Endodermal cell (in vitro differentiated cells): ENCODE measurements around the gene ICA1L. TPM values are rescaled to one million over a fixed set of nuclear protein-coding genes. Genes with fewer than 3 reads are reported as not detected.

Source experiments
- DNase-seq: peaks from one replicate; pipeline ENCODE4 v3.0.0-alpha.2; 2017
- H3K27ac ChIP-seq: 2 replicates; pipeline ENCODE4 v1.5.1; 2013; ENCODE audit warnings: mild to moderate bottlenecking, low read depth, low read length, moderate library complexity
- H3K27me3 ChIP-seq: 2 replicates; pipeline ENCODE4 v1.6.1; 2013; ENCODE audit warnings: mild to moderate bottlenecking, low read length, moderate library complexity; ENCODE audit not compliant: insufficient read depth, control insufficient read depth, poor library complexity, severe bottlenecking
- H3K36me3 ChIP-seq: 2 replicates; pipeline ENCODE4 v1.7.0; 2013; ENCODE audit warnings: mild to moderate bottlenecking, low read length, moderate library complexity; ENCODE audit not compliant: control insufficient read depth, insufficient read depth
- H3K4me1 ChIP-seq: one replicate; pipeline ENCODE4 v1.7.0; 2013; ENCODE audit warnings: low read length; ENCODE audit not compliant: control insufficient read depth, insufficient read depth
- H3K4me3 ChIP-seq: 2 replicates; pipeline ENCODE4 v1.5.1; 2013; ENCODE audit warnings: mild to moderate bottlenecking, low read length, moderate library complexity
- H3K9ac ChIP-seq: 2 replicates; pipeline ENCODE4 v1.6.1; 2013; ENCODE audit warnings: mild to moderate bottlenecking, low read length, moderate library complexity; ENCODE audit not compliant: poor library complexity, severe bottlenecking; ENCODE audit errors: extremely low read depth
- H3K9me3 ChIP-seq: 2 replicates; pipeline ENCODE4 v1.6.1; 2013; ENCODE audit warnings: mild to moderate bottlenecking, low read length, moderate library complexity; ENCODE audit not compliant: control insufficient read depth
- H3K27ac Mint-ChIP-seq: 2 replicates; pipeline ENCODE4 v1.8.0; 2020; ENCODE audit warnings: mixed read lengths
- H3K27me3 Mint-ChIP-seq: 2 replicates; pipeline ENCODE4 v1.8.0; 2021; ENCODE audit warnings: mild to moderate bottlenecking, mixed read lengths; ENCODE audit not compliant: insufficient read depth
- H3K36me3 Mint-ChIP-seq: 2 replicates; pipeline ENCODE4 v1.8.0; 2020; ENCODE audit warnings: low read depth, mixed read lengths
- H3K4me1 Mint-ChIP-seq: 2 replicates; pipeline ENCODE4 v1.8.0; 2020; ENCODE audit warnings: mixed read lengths
- H3K4me3 Mint-ChIP-seq: 2 replicates; pipeline ENCODE4 v1.8.0; 2020; ENCODE audit warnings: mild to moderate bottlenecking, moderate library complexity, mixed read lengths
- H3K9me3 Mint-ChIP-seq: 2 replicates; pipeline ENCODE4 v1.8.0; 2020; ENCODE audit warnings: mild to moderate bottlenecking, mixed read lengths
- WGBS, 2 experiments: methylation state at CpG; one replicate each; pipeline versions ENCODE4 v1.1.5 to v1.1.7; 2013; ENCODE audit warnings: missing lambda C conversion rate in 2 of 2, mixed read lengths in 1 of 2; ENCODE audit not compliant: insufficient coverage in 1 of 2, insufficient read length in 1 of 2; 5-methylcytosine and 5-hydroxymethylcytosine counted together
- total RNA-seq, 2 donors: library from RNA; stranded (reverse); fragmentation: NEBNext Ultra II Directional in 1 of 2; extraction: Animal tissue kit (Norgen Biotek cat#: 25700) in 1 of 2; gene quantifications; 2 replicates in 1 of 2; 3 replicates in 1 of 2; pipeline ENCODE4 v1.2.1, GENCODE V29; 2021
- TF ChIP-seq, protein P1 (sequence below): fragments of 200-600 bp; sonication (generic); conservative IDR thresholded peaks from 2 replicates; pipeline ENCODE4 v1.5.0; 2021; ENCODE audit warnings: antibody characterized with exemption, mild to moderate bottlenecking

Gene ICA1L
- total RNA-seq, 2 donors from 2014 or later: 8.2 to 12.2 TPM

DNA sequence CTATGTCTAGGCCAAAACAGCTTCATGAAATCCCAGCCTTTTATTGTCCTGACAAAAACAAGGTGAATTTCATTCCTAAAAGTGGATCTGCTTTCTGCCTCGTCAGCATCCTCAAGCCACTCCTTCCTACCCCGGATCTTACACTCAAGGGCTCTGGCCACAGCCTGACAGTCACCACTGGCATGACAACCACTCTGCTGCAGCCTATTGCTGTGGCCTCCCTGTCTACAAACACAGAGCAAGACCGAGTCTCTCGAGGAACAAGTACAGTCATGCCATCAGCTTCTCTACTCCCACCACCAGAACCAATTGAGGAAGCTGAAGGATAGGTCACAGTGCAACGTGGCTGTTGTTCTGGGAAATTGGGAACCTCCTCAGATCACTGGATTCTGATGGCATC, 106.1 kb downstream of the ICA1L start:
- H3K36me3 Mint-ChIP-seq: peaks cover 53% of the 10 kb centered on the region
- Histone ChIP-seq H3K36me3 (peaks cover 66% of the 10 kb centered on the region), H3K9me3 (no peaks in the 10 kb centered on the region), H3K4me1 (no peaks in the 10 kb centered on the region), H3K4me3 (no peak overlapping the region), H3K27me3 (no peaks in the 10 kb centered on the region), H3K9ac (no peak overlapping the region), H3K27ac (no peak overlapping the region)
- H3K27ac Mint-ChIP-seq: no peak overlapping the region
- TF ChIP-seq, protein P1, sequence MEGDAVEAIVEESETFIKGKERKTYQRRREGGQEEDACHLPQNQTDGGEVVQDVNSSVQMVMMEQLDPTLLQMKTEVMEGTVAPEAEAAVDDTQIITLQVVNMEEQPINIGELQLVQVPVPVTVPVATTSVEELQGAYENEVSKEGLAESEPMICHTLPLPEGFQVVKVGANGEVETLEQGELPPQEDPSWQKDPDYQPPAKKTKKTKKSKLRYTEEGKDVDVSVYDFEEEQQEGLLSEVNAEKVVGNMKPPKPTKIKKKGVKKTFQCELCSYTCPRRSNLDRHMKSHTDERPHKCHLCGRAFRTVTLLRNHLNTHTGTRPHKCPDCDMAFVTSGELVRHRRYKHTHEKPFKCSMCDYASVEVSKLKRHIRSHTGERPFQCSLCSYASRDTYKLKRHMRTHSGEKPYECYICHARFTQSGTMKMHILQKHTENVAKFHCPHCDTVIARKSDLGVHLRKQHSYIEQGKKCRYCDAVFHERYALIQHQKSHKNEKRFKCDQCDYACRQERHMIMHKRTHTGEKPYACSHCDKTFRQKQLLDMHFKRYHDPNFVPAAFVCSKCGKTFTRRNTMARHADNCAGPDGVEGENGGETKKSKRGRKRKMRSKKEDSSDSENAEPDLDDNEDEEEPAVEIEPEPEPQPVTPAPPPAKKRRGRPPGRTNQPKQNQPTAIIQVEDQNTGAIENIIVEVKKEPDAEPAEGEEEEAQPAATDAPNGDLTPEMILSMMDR: no peak
- H3K4me1 Mint-ChIP-seq: no peaks in the 10 kb centered on the region
- H3K4me3 Mint-ChIP-seq: no peak overlapping the region
- DNase-seq: no peak
- no peaks in the 10 kb centered on the region for H3K9me3 Mint-ChIP-seq
- 95 to 96% methylated on average over 3 to 5 of the region's 5 CpGs for WGBS, 2 experiments
- H3K27me3 Mint-ChIP-seq: no peaks in the 10 kb centered on the region

DNA sequence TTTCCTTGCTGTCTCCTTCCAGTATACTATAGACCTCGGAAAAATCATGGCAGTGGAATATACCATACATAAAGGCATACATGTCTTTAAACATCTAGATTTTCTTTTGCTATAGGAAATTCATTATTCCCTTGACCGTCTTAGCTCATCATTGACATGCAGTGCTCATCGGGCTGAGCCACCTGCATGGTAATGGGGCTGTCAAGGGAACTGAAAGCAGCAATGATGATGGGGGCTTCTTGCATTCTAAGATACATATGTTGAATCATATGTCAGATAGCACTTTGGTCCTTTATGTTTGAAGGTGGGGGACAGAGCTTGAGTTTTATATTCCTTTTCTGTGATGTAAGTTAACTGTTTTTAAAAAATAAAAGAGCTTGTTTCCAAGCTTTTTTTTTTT, 106.6 kb downstream of the ICA1L start:
- Histone ChIP-seq H3K9ac (no peak overlapping the region), H3K27me3 (no peaks in the 10 kb centered on the region), H3K4me1 (no peaks in the 10 kb centered on the region), H3K9me3 (no peaks in the 10 kb centered on the region), H3K27ac (no peak overlapping the region), H3K36me3 (peaks cover 68% of the 10 kb centered on the region), H3K4me3 (no peak overlapping the region)
- TF ChIP-seq, protein P1: no peak
- 97 to 100% methylated on average over 1 to 3 of the region's 3 CpGs for WGBS, 2 experiments
- Mint-ChIP-seq H3K36me3 (peaks cover 57% of the 10 kb centered on the region), H3K9me3 (no peaks in the 10 kb centered on the region), H3K4me1 (no peaks in the 10 kb centered on the region), H3K27ac (no peak overlapping the region), H3K27me3 (no peaks in the 10 kb centered on the region), H3K4me3 (no peak overlapping the region)
- no peak for DNase-seq

DNA sequence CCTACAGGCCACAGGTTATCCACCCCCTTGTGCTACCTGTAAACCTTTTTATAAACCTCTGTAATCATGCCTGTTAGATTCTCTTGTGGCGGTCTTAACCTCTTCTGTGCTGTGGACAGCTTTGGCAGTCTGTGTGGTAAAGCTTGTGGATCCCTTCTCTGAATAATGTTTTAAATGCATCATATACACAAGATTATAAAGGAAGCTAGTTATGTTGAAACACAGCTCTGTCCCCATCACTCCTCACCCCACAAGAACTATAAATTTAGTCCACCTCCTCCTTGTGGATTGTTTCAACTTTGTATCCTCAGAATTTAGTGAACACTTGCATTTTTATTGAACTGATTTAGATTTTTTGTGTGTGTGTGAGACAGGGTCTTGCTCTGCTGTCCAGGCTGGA, 107.7 kb downstream of the ICA1L start:
- no peak overlapping the region for H3K27ac ChIP-seq
- no peak overlapping the region for H3K9ac ChIP-seq
- H3K36me3 ChIP-seq: peaks cover 65% of the 10 kb centered on the region
- 92% methylated on average over 1 of the region's 1 CpG; no CpG with 5 or more reads in 1 of the 2 experiments for WGBS, 2 experiments
- Mint-ChIP-seq H3K36me3 (peaks cover 57% of the 10 kb centered on the region), H3K4me3 (no peak overlapping the region), H3K27ac (no peak overlapping the region), H3K4me1 (no peaks in the 10 kb centered on the region), H3K9me3 (no peaks in the 10 kb centered on the region), H3K27me3 (no peaks in the 10 kb centered on the region)
- no peaks in the 10 kb centered on the region for H3K9me3 ChIP-seq
- H3K4me3 ChIP-seq: no peak overlapping the region
- no peaks in the 10 kb centered on the region for H3K4me1 ChIP-seq
- TF ChIP-seq, protein P1: no peak
- H3K27me3 ChIP-seq: no peaks in the 10 kb centered on the region
- DNase-seq: no peak
